Cardiac muscle cell (in vitro differentiated cells and primary cell): ENCODE results near the gene LSM7. TPM values are rescaled to one million over a fixed set of nuclear protein-coding genes. Genes with fewer than 3 reads are reported as not detected.
A peak's percentile ranks its signal among the peaks of the same experiment; 100 is the strongest.

Source experiments
- DNase-seq, 2 donors: peaks; one replicate each; pipeline versions ENCODE4 v3.0.0 to v3.0.0-alpha.2; 2010 to 2017; ENCODE audit warnings: low read depth in 1 of 2, low spot score in 1 of 2
- H3K27ac ChIP-seq: fragments of 200-600 bp; sonication (generic); 2 replicates; pipeline ENCODE4 v1.5.1; 2016
- H3K27me3 ChIP-seq: fragments of 200-600 bp; sonication (generic); 2 replicates; pipeline ENCODE4 v1.6.0; 2016; ENCODE audit warnings: control low read depth
- H3K36me3 ChIP-seq: fragments of 200-600 bp; sonication (generic); 2 replicates; pipeline ENCODE4 v1.5.1; 2016; ENCODE audit warnings: control low read depth
- H3K4me1 ChIP-seq: fragments of 200-600 bp; sonication (generic); 2 replicates; pipeline ENCODE4 v1.8.1; 2017; ENCODE audit warnings: low read depth, mild to moderate bottlenecking, mixed run types
- H3K4me3 ChIP-seq: fragments of 200-600 bp; sonication (generic); 2 replicates; pipeline ENCODE4 v1.5.1; 2016; ENCODE audit warnings: mild to moderate bottlenecking
- H3K9me3 ChIP-seq: fragments of 200-600 bp; sonication (generic); 2 replicates; pipeline ENCODE4 v1.5.1; 2017; ENCODE audit warnings: low read depth, mild to moderate bottlenecking, control low read depth
- polyA plus RNA-seq: library from polyadenylated mRNA; unstranded; fragments of >200 nt; fragmentation: Nextera tagmentation; extraction: Ambion mirVana; gene quantifications from 2 replicates; pipeline ENCODE4 v1.2.1, GENCODE V29; 2016
- total RNA-seq: library from RNA; depleted of rRNA; stranded (reverse); fragments of >200 nt; gene quantifications from 2 replicates; pipeline ENCODE4 v1.2.3, GENCODE V29; 2016
- TF ChIP-seq, protein P1 (sequence below): IDR thresholded peaks from 2 replicates; pipeline ENCODE4 v1.5.1; 2012; ENCODE audit warnings: low read depth, mild to moderate bottlenecking, low read length

LSM7 gene
- total and polyA plus RNA-seq, 2 experiments from 2014 or later: 157 to 231 TPM

DNA sequence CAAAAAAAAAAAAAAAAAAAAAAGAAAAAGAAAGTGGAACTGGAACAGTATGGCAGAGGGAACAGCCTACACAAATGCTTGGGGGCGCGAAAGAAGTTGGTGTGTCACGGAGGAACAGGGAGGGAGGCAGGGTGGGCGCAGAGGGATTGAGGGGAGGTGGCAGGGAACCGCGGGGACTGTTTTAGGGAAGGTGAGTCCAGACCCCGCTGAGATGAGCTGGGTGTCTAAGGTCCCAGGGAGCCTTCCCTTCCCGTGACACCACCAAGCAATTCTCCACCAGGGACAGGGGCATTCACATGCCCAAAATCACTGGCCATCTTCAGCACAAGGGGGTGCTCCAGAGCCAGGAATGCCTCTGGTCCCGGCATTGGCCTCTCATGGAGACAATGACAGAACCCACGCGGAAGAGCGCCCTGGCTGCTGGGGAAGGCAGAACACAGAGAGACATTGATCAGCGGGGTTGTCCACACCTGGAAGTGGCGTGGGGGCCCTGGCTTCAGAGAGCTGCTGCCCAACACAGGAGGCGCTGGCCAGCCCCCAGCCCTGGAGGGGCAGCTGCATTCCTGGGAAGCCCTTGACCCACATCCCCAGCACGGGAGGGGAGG, 53.4 kb downstream of the LSM7 start:
- DNase-seq: peak; percentile 77
- H3K27me3 ChIP-seq: no peaks in the 10 kb centered on the region

DNA sequence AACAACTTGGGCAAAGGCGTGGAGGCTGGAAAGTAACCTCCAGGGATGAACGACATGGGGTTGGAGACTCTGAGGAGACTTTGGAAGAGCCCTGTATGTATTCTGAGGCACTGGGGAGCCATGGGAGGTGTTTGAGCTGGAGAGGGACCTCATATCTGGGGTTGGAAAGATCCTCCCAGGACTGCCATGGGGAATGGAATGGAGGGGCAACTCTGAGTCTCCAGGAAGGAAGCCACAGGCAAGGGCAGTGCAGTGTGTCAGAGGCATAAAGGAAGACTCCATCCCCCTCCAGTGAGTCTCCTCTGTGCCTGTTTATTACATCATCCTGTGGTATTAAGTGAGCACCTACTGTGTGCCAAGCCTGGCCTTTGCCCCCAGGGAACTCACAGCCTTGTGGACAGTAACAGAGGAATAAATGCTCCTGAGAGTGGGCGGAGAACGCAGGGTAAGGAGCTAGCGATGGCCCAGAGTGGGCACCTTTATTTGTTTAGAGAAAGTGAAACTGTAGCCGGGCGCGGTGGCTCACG, 54.1 kb downstream of the LSM7 start:
- no peaks in the 10 kb centered on the region for H3K9me3 ChIP-seq
- H3K27ac ChIP-seq: no peak overlapping the region
- peaks cover 7% of the 10 kb centered on the region for H3K36me3 ChIP-seq
- no peak overlapping the region for H3K4me3 ChIP-seq
- H3K4me1 ChIP-seq: peaks cover 6% of the 10 kb centered on the region
- H3K27me3 ChIP-seq: no peaks in the 10 kb centered on the region
- TF ChIP-seq, protein P1, sequence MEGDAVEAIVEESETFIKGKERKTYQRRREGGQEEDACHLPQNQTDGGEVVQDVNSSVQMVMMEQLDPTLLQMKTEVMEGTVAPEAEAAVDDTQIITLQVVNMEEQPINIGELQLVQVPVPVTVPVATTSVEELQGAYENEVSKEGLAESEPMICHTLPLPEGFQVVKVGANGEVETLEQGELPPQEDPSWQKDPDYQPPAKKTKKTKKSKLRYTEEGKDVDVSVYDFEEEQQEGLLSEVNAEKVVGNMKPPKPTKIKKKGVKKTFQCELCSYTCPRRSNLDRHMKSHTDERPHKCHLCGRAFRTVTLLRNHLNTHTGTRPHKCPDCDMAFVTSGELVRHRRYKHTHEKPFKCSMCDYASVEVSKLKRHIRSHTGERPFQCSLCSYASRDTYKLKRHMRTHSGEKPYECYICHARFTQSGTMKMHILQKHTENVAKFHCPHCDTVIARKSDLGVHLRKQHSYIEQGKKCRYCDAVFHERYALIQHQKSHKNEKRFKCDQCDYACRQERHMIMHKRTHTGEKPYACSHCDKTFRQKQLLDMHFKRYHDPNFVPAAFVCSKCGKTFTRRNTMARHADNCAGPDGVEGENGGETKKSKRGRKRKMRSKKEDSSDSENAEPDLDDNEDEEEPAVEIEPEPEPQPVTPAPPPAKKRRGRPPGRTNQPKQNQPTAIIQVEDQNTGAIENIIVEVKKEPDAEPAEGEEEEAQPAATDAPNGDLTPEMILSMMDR: no peak
- DNase-seq: no peak

More for the DNA sequence above, 53.4 kb downstream of the LSM7 start:
- Histone ChIP-seq H3K9me3 (no peaks in the 10 kb centered on the region), H3K4me1 (peaks cover 6% of the 10 kb centered on the region), H3K4me3 (no peak overlapping the region), H3K36me3 (peaks cover 7% of the 10 kb centered on the region), H3K27ac (no peak overlapping the region)
- TF ChIP-seq, protein P1: peak; percentile 60

DNA sequence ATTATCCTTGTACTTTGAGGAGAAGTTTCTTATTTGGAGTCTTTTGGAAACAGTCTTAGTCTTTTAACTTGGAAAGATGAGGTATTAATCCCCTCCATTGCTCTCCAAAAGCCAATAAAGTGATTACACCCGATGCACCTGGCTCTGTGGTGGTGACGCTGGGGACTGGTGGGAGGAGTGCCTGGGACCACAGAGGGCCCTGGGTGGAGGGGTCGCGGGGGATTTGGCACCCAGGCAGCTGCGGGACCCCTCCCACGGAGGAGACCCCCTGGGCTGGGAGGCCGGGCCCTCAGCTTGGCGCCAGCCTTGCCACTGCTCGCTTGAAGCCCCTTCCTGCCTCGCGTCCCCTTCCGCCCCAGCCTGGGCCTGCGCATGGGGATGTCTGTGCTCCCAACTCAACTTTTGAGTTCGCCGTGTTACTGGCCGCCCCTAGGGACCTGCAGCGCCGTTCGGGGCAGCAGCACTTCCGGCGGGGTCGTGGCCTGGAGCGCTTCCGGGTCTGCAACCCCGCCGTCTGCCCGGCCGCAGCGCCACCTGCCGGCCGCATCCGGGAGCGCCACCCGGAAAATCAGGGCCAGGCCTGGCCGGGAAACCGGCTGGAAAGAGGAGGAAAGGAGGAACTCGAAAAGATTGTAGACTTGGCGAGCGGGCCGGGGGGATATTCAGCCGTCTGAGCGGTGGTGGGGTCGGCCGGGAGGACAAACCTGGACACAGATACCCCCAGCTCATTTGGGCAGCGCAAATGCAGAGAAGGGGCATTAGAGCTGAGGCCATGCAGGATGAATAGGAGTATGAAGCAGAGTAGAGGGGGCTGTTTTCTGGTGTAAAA, 54.8 kb downstream of the LSM7 start:
- DNase-seq: peak; percentile 86
- H3K9me3 ChIP-seq: no peaks in the 10 kb centered on the region
- no peaks in the 10 kb centered on the region for H3K27me3 ChIP-seq
- H3K4me1 ChIP-seq: peaks cover 6% of the 10 kb centered on the region
- peak overlapping the region; percentile 18 for H3K4me3 ChIP-seq
- peak overlapping the region; percentile 15 for H3K27ac ChIP-seq
- peaks cover 7% of the 10 kb centered on the region for H3K36me3 ChIP-seq
- TF ChIP-seq, protein P1: peak; percentile 96

Other genes with a start within 250 kb of the LSM7 start
- gene MOB3A, start 232.3 kb downstream of the LSM7 start, total RNA-seq: 15.1 and 17.4 TPM in 2 replicates
- 21.6 and 22.0 TPM in 2 replicates for gene MOB3A, start 232.3 kb downstream of the LSM7 start, polyA plus RNA-seq
- 10.5 and 11.6 TPM in 2 replicates for gene IZUMO4, start 231.7 kb downstream of the LSM7 start, total RNA-seq
- gene IZUMO4, start 231.7 kb downstream of the LSM7 start, polyA plus RNA-seq: 2.6 and 4.9 TPM in 2 replicates
- 118 and 125 TPM in 2 replicates for gene AP3D1, start 177.0 kb downstream of the LSM7 start, total RNA-seq
- gene AP3D1, start 177.0 kb downstream of the LSM7 start, polyA plus RNA-seq: 112 and 115 TPM in 2 replicates
- 25.3 and 53.8 TPM in 2 replicates for gene DOT1L, start 164.7 kb downstream of the LSM7 start, total RNA-seq
- 15.6 and 19.1 TPM in 2 replicates for gene DOT1L, start 164.7 kb downstream of the LSM7 start, polyA plus RNA-seq
- 255 and 361 TPM in 2 replicates for gene PLEKHJ1, start 92.3 kb downstream of the LSM7 start, total RNA-seq
- gene PLEKHJ1, start 92.3 kb downstream of the LSM7 start, polyA plus RNA-seq: 297 and 342 TPM in 2 replicates
- 60.6 and 66.9 TPM in 2 replicates for gene SF3A2, start 91.8 kb downstream of the LSM7 start, total RNA-seq
- 110 and 111 TPM in 2 replicates for gene SF3A2, start 91.8 kb downstream of the LSM7 start, polyA plus RNA-seq
- 24.1 and 45.6 TPM in 2 replicates for gene AMH, start 79.3 kb downstream of the LSM7 start, total RNA-seq
- gene AMH, start 79.3 kb downstream of the LSM7 start, polyA plus RNA-seq: 23.2 and 71.4 TPM in 2 replicates
- 1.9 and 5.4 TPM in 2 replicates for gene JSRP1, start 72.2 kb downstream of the LSM7 start, total RNA-seq
- gene JSRP1, start 72.2 kb downstream of the LSM7 start, polyA plus RNA-seq: 0.79 and 4.2 TPM in 2 replicates
- 0.48 TPM in 1 of 2 replicates, not detected in the other for gene PEAK3, start 46.4 kb downstream of the LSM7 start, total RNA-seq
- gene PEAK3, start 46.4 kb downstream of the LSM7 start, polyA plus RNA-seq: 0.06 and 0.51 TPM in 2 replicates
- gene LINGO3, start 20.4 kb downstream of the LSM7 start, total RNA-seq: 2.1 and 3.1 TPM in 2 replicates
- 0.23 and 1.4 TPM in 2 replicates for gene LINGO3, start 20.4 kb downstream of the LSM7 start, polyA plus RNA-seq
- gene SPPL2B, start 98 bp upstream of the LSM7 start, total RNA-seq: 95.3 and 132 TPM in 2 replicates
- 90.4 and 90.9 TPM in 2 replicates for gene SPPL2B, start 98 bp upstream of the LSM7 start, polyA plus RNA-seq
- gene TMPRSS9, start 31.7 kb upstream of the LSM7 start, total RNA-seq: not detected in 2 replicates
- gene TMPRSS9, start 31.7 kb upstream of the LSM7 start, polyA plus RNA-seq: not detected in 2 replicates
- gene TIMM13, start 99.0 kb upstream of the LSM7 start, total RNA-seq: 76.7 and 93.0 TPM in 2 replicates
- 287 and 292 TPM in 2 replicates for gene TIMM13, start 99.0 kb upstream of the LSM7 start, polyA plus RNA-seq
- gene LMNB2, start 128.4 kb upstream of the LSM7 start, total RNA-seq: 78.6 and 127 TPM in 2 replicates
- gene LMNB2, start 128.4 kb upstream of the LSM7 start, polyA plus RNA-seq: 42.5 and 66.9 TPM in 2 replicates
- gene GADD45B, start 147.5 kb upstream of the LSM7 start, total RNA-seq: 44.8 and 75.2 TPM in 2 replicates
- 30.5 and 66.4 TPM in 2 replicates for gene GADD45B, start 147.5 kb upstream of the LSM7 start, polyA plus RNA-seq